Choroid plexus epithelial cell (primary cell): ENCODE results near the gene LINS1.

Experiments used
- DNase-seq: peaks from one replicate; pipeline ENCODE4 v3.0.0-alpha.2; 2010; ENCODE audit warnings: low read depth
- H3K4me3 ChIP-seq: 2 replicates; pipeline ENCODE4 v1.5.1; 2011; ENCODE audit warnings: low read depth, mild to moderate bottlenecking, control low read depth, low read length, moderate library complexity
- TF ChIP-seq, protein P1 (sequence below): conservative IDR thresholded peaks from 2 replicates; pipeline ENCODE4 v1.5.1; 2011; ENCODE audit warnings: low read depth, mild to moderate bottlenecking, control low read depth, inconsistent platforms, low read length, moderate library complexity

Gene LINS1

GRCh38 chr15:100560323-100560722, 41.7 kb downstream of the LINS1 start:
- TF ChIP-seq, protein P1, sequence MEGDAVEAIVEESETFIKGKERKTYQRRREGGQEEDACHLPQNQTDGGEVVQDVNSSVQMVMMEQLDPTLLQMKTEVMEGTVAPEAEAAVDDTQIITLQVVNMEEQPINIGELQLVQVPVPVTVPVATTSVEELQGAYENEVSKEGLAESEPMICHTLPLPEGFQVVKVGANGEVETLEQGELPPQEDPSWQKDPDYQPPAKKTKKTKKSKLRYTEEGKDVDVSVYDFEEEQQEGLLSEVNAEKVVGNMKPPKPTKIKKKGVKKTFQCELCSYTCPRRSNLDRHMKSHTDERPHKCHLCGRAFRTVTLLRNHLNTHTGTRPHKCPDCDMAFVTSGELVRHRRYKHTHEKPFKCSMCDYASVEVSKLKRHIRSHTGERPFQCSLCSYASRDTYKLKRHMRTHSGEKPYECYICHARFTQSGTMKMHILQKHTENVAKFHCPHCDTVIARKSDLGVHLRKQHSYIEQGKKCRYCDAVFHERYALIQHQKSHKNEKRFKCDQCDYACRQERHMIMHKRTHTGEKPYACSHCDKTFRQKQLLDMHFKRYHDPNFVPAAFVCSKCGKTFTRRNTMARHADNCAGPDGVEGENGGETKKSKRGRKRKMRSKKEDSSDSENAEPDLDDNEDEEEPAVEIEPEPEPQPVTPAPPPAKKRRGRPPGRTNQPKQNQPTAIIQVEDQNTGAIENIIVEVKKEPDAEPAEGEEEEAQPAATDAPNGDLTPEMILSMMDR: no peak
- no peak overlapping the region for H3K4me3 ChIP-seq
- DNase-seq: no peak

- DNase-seq: peak; percentile 76
- no peak overlapping the region for H3K4me3 ChIP-seq
- TF ChIP-seq, protein P1: no peak
These were observed 42.7 kb downstream of the LINS1 start for GRCh38 chr15:100559330-100559729.

GRCh38 chr15:100558771-100559254, 43.2 kb downstream of the LINS1 start:
- TF ChIP-seq, protein P1: no peak
- no peak for DNase-seq
- no peak overlapping the region for H3K4me3 ChIP-seq

- no peak for DNase-seq
- TF ChIP-seq, protein P1: no peak
- H3K4me3 ChIP-seq: no peak overlapping the region
These were observed 48.5 kb downstream of the LINS1 start for GRCh38 chr15:100553468-100553867.

DNA sequence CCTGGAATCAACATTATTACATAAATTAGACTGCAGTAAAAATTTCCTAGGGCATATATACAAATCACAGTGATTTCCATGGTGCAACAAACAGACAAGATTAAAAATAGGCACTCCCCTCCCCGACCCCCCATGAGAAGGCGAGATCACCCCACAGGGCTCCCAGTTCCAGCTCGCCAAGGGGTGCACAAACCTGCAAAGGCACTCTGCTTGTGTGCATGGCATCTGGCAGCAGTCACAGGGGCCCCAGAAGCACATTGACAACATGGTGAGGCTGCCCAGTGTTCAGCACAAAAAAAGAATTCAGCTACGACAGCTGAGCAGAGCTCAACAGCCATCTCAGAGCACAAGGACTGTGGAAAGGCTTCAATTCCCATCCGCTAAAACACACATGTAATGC, 54.0 kb downstream of the LINS1 start:
- H3K4me3 ChIP-seq: no peak overlapping the region
- DNase-seq: no peak

GRCh38 chr15:100544946-100545345, 57.0 kb downstream of the LINS1 start:
- no peak overlapping the region for H3K4me3 ChIP-seq
- TF ChIP-seq, protein P1: no peak
- no peak for DNase-seq

More for the DNA sequence above, 54.0 kb downstream of the LINS1 start:
- TF ChIP-seq, protein P1: no peak

- DNase-seq: no peak
- TF ChIP-seq, protein P1: no peak
- no peak overlapping the region for H3K4me3 ChIP-seq
These were observed 57.6 kb downstream of the LINS1 start for GRCh38 chr15:100544338-100544841.
